K562 (cell line): ENCODE results near the gene LCN1. TPM values are rescaled to one million over a fixed set of nuclear protein-coding genes. Genes with fewer than 3 reads are reported as not detected.

Experiments used
- HDAC2 ChIP-seq: fragments of 450-650 bp; IDR thresholded peaks from 2 replicates; pipeline ENCODE4 v1.6.1; 2016; ENCODE audit warnings: mild to moderate bottlenecking
- TAF7 ChIP-seq: fragments of 450-650 bp; IDR thresholded peaks from 2 replicates; pipeline ENCODE4 v1.6.1; 2016; ENCODE audit warnings: missing genetic modification characterization, missing compliant biosample characterization
- polyA plus RNA-seq, 8 experiments: library from polyadenylated mRNA; depleted of rRNA in 4 of 8; stranded (reverse) in 5 of 8; unstranded in 3 of 8; fragments of >200 nt; fragmentation: Nextera tagmentation in 2 of 8; fragmentation: Illumina TruSeq in 1 of 8; extraction: Ambion mirVana in 2 of 8; extraction: Trizol in 1 of 8; gene quantifications; 2 replicates each; pipeline versions ENCODE4 v1.2.1 to v1.2.3, GENCODE V29; 2011 to 2014; ENCODE audit warnings: inconsistent platforms in 1 of 8, missing spikeins in 1 of 8
- total RNA-seq, 7 experiments: library from RNA; depleted of rRNA in 6 of 7; stranded (reverse); fragments of >200 nt in 6 of 7; fragmentation: Illumina TruSeq in 2 of 7; extraction: Trizol in 2 of 7; gene quantifications; 2 replicates each; pipeline versions ENCODE4 v1.2.1 to v1.2.3, GENCODE V29; 2011 to 2021; ENCODE audit warnings: low replicate concordance in 1 of 7
- TF ChIP-seq, protein P1 (sequence below), 2 experiments: fragments of 450-650 bp; formaldehyde crosslinking in 1 of 2; IDR thresholded peaks; 2 replicates each; pipeline versions ENCODE4 v1.4.0 to v1.6.1; 2014 to 2020; ENCODE audit warnings: mild to moderate bottlenecking in 2 of 2, borderline replicate concordance in 1 of 2, low read depth in 1 of 2
- TF ChIP-seq, protein P2 (sequence below): fragments of 450-650 bp; IDR thresholded peaks from 2 replicates; pipeline ENCODE4 v1.6.1; 2017; ENCODE audit warnings: antibody characterized with exemption
- TF ChIP-seq, protein P3 (sequence below): sonication (generic); formaldehyde crosslinking; IDR thresholded peaks from 2 replicates; pipeline ENCODE4 v1.8.0; 2022; ENCODE audit warnings: mild to moderate bottlenecking, missing genetic modification reagents
- TF ChIP-seq, protein P4 (sequence below): fragments of 450-650 bp; formaldehyde crosslinking; IDR thresholded peaks from 2 replicates; pipeline ENCODE4 v1.4.0; 2020; ENCODE audit warnings: mild to moderate bottlenecking, moderate library complexity
- TF ChIP-seq, protein P5 (sequence below): conservative IDR thresholded peaks from 2 replicates; pipeline ENCODE4 v1.6.1; 2011; ENCODE audit warnings: low read depth, mild to moderate bottlenecking, low read length; ENCODE audit not compliant: control insufficient read depth

LCN1 gene
- total and polyA plus RNA-seq, 9 of the 15 experiments (the other 6 are each of a cell fraction or from before 2014, with no cell fraction given): not detected

DNA sequence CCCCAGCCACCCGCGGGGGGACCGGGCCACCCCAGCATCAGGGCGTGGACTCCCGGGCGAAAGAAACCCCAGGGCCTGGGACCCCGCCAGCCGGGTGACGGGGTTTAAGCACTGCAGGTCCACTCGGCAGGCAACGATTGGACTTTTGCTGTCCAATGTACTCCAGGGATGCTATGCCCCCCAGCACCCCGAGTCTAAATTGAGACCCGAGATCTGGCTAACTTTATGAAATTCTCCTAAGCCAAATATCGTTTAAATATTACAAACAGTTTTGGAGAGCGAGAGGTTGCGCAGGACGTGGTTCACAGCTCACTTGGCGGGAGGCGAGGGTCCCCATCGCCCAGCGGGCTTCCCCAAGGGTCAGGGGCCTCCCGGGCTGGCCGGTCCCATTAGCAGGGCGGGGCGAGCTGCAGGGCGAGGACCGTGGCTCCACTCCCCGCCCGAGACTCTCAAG, 21.1 kb upstream of the LCN1 start (continued):
- TF ChIP-seq, protein P1, sequence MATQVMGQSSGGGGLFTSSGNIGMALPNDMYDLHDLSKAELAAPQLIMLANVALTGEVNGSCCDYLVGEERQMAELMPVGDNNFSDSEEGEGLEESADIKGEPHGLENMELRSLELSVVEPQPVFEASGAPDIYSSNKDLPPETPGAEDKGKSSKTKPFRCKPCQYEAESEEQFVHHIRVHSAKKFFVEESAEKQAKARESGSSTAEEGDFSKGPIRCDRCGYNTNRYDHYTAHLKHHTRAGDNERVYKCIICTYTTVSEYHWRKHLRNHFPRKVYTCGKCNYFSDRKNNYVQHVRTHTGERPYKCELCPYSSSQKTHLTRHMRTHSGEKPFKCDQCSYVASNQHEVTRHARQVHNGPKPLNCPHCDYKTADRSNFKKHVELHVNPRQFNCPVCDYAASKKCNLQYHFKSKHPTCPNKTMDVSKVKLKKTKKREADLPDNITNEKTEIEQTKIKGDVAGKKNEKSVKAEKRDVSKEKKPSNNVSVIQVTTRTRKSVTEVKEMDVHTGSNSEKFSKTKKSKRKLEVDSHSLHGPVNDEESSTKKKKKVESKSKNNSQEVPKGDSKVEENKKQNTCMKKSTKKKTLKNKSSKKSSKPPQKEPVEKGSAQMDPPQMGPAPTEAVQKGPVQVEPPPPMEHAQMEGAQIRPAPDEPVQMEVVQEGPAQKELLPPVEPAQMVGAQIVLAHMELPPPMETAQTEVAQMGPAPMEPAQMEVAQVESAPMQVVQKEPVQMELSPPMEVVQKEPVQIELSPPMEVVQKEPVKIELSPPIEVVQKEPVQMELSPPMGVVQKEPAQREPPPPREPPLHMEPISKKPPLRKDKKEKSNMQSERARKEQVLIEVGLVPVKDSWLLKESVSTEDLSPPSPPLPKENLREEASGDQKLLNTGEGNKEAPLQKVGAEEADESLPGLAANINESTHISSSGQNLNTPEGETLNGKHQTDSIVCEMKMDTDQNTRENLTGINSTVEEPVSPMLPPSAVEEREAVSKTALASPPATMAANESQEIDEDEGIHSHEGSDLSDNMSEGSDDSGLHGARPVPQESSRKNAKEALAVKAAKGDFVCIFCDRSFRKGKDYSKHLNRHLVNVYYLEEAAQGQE (IDR thresholded peaks at IDR 0.05; ENCODE audit: borderline replicate concordance): no peak
- TF ChIP-seq, protein P1 (CRISPR knock-in tag; IDR thresholded peaks at IDR 0.05; ENCODE audit: low read depth): no peak
- TF ChIP-seq, protein P2, sequence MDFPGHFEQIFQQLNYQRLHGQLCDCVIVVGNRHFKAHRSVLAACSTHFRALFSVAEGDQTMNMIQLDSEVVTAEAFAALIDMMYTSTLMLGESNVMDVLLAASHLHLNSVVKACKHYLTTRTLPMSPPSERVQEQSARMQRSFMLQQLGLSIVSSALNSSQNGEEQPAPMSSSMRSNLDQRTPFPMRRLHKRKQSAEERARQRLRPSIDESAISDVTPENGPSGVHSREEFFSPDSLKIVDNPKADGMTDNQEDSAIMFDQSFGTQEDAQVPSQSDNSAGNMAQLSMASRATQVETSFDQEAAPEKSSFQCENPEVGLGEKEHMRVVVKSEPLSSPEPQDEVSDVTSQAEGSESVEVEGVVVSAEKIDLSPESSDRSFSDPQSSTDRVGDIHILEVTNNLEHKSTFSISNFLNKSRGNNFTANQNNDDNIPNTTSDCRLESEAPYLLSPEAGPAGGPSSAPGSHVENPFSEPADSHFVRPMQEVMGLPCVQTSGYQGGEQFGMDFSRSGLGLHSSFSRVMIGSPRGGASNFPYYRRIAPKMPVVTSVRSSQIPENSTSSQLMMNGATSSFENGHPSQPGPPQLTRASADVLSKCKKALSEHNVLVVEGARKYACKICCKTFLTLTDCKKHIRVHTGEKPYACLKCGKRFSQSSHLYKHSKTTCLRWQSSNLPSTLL: no peak
- TF ChIP-seq, protein P3, sequence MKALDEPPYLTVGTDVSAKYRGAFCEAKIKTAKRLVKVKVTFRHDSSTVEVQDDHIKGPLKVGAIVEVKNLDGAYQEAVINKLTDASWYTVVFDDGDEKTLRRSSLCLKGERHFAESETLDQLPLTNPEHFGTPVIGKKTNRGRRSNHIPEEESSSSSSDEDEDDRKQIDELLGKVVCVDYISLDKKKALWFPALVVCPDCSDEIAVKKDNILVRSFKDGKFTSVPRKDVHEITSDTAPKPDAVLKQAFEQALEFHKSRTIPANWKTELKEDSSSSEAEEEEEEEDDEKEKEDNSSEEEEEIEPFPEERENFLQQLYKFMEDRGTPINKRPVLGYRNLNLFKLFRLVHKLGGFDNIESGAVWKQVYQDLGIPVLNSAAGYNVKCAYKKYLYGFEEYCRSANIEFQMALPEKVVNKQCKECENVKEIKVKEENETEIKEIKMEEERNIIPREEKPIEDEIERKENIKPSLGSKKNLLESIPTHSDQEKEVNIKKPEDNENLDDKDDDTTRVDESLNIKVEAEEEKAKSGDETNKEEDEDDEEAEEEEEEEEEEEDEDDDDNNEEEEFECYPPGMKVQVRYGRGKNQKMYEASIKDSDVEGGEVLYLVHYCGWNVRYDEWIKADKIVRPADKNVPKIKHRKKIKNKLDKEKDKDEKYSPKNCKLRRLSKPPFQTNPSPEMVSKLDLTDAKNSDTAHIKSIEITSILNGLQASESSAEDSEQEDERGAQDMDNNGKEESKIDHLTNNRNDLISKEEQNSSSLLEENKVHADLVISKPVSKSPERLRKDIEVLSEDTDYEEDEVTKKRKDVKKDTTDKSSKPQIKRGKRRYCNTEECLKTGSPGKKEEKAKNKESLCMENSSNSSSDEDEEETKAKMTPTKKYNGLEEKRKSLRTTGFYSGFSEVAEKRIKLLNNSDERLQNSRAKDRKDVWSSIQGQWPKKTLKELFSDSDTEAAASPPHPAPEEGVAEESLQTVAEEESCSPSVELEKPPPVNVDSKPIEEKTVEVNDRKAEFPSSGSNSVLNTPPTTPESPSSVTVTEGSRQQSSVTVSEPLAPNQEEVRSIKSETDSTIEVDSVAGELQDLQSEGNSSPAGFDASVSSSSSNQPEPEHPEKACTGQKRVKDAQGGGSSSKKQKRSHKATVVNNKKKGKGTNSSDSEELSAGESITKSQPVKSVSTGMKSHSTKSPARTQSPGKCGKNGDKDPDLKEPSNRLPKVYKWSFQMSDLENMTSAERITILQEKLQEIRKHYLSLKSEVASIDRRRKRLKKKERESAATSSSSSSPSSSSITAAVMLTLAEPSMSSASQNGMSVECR (CRISPR knock-in tag): peak; percentile 57; the same call in 1 of the 2 replicates
- no peak for TF ChIP-seq HDAC2
- TF ChIP-seq, protein P4, sequence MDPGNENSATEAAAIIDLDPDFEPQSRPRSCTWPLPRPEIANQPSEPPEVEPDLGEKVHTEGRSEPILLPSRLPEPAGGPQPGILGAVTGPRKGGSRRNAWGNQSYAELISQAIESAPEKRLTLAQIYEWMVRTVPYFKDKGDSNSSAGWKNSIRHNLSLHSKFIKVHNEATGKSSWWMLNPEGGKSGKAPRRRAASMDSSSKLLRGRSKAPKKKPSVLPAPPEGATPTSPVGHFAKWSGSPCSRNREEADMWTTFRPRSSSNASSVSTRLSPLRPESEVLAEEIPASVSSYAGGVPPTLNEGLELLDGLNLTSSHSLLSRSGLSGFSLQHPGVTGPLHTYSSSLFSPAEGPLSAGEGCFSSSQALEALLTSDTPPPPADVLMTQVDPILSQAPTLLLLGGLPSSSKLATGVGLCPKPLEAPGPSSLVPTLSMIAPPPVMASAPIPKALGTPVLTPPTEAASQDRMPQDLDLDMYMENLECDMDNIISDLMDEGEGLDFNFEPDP (CRISPR knock-in tag): no peak
- TF ChIP-seq, protein P5, sequence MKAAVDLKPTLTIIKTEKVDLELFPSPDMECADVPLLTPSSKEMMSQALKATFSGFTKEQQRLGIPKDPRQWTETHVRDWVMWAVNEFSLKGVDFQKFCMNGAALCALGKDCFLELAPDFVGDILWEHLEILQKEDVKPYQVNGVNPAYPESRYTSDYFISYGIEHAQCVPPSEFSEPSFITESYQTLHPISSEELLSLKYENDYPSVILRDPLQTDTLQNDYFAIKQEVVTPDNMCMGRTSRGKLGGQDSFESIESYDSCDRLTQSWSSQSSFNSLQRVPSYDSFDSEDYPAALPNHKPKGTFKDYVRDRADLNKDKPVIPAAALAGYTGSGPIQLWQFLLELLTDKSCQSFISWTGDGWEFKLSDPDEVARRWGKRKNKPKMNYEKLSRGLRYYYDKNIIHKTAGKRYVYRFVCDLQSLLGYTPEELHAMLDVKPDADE: no peak; the same call in 1 of the 2 replicates
- no peak for TF ChIP-seq TAF7
